DMS 273 treated with DMSO at 0.1 percent for 48 hours (cell line): ENCODE measurements around the gene RPL27.
"Not testable (repeated sequence)": the region's sequence is repeated elsewhere in the genome, so short reads cannot be mapped to it uniquely, and the experiment has no call there.

Source experiments
- DNase-seq: peaks from one replicate; lab custom pipeline; 2025; lab: John Stamatoyannopoulos, UW

RPL27 gene

GRCh38 chr17:42993913-42994312, 4.3 kb upstream of the RPL27 start:
- not testable (repeated sequence) for DNase-seq

- DNase-seq, result no peak
These were observed 732 bp upstream of the RPL27 start for GRCh38 chr17:42997390-42997983.

GRCh38 chr17:42999003-42999525, 845 bp downstream of the RPL27 start:
- no peak for DNase-seq

GRCh38 chr17:43000894-43001293, 2.7 kb downstream of the RPL27 start:
- DNase-seq, result not testable (repeated sequence)

GRCh38 chr17:43003542-43004172, 5.4 kb downstream of the RPL27 start:
- peak; percentile 37 for DNase-seq

- DNase-seq, result peak; percentile 71
These were observed 8.7 kb downstream of the RPL27 start, which contains the start of gene IFI35 for GRCh38 chr17:43006639-43007551. TSS of gene IFI35 (plus strand) at chr17:43006784. CDS start at chr17:43006948, 164 bp downstream.

GRCh38 chr17:43010667-43011308, 12.6 kb downstream of the RPL27 start:
- no peak for DNase-seq

GRCh38 chr17:43011728-43012472, 13.7 kb downstream of the RPL27 start:
- DNase-seq, result no peak

GRCh38 chr17:43013296-43013695, 15.1 kb downstream of the RPL27 start:
- no peak for DNase-seq

GRCh38 chr17:43014020-43014648, 15.9 kb downstream of the RPL27 start:
- DNase-seq, result no peak

GRCh38 chr17:43014649-43015542, 16.7 kb downstream of the RPL27 start:
- no peak for DNase-seq

- DNase-seq, result no peak
These were observed 17.4 kb downstream of the RPL27 start for GRCh38 chr17:43015579-43015978.

GRCh38 chr17:43016216-43016615, 18.0 kb downstream of the RPL27 start:
- no peak for DNase-seq

- DNase-seq, result no peak
These were observed 20.0 kb downstream of the RPL27 start for GRCh38 chr17:43018008-43018853.

GRCh38 chr17:43018932-43019331, 20.7 kb downstream of the RPL27 start:
- DNase-seq, result no peak

GRCh38 chr17:43019418-43019817, 21.2 kb downstream of the RPL27 start:
- DNase-seq, result no peak

- DNase-seq, result no peak
These were observed 21.9 kb downstream of the RPL27 start for GRCh38 chr17:43020030-43020621.
